IMR-90 (cell line): ENCODE measurements around the gene TMEM212. TPM values are rescaled to one million over a fixed set of nuclear protein-coding genes. Genes with fewer than 3 reads are reported as not detected.
A peak's percentile ranks its signal among the peaks of the same experiment; 100 is the strongest.

ENCODE experiments used
- ATAC-seq: fragments of 200-7000 bp; cut with Tn5 transposase; 2 replicates; pipeline ENCODE4 v1.9.1; 2020; ENCODE audit warnings: low read depth, mild to moderate bottlenecking, moderate library complexity
- BruUV-seq: library from RNA; stranded (reverse); fragments of 400-500 nt; replicated peaks from 2 replicates; lab custom pipeline; 2021; lab: Mats Ljungman, UMichigan
- CTCF ChIA-PET: fragments of 300-600 bp; formaldehyde crosslinking; extraction: SDS; loops from one replicate; lab custom pipeline; 2021; ENCODE audit warnings: antibody characterized with exemption; lab: Yijun Ruan, JAX
- POLR2A ChIA-PET: fragments of 300-600 bp; sonication (Branson Sonifier 250); formaldehyde crosslinking; loops from one replicate; lab custom pipeline; 2022; ENCODE audit warnings: antibody characterized with exemption; ENCODE audit not compliant: unreplicated experiment; lab: Charles Lee
- DNase-seq: peaks from one replicate; pipeline ENCODE4 v3.0.0; 2013
- H2AFZ ChIP-seq: replicated peaks from 2 replicates; pipeline ENCODE3; 2013; ENCODE audit warnings: low read length, mild to moderate bottlenecking; ENCODE audit not compliant: poor library complexity
- H2AK5ac ChIP-seq: 2 replicates; pipeline ENCODE4 v1.6.1; 2013; ENCODE audit warnings: low read depth, low read length, inconsistent platforms
- H2AK9ac ChIP-seq: replicated peaks from 2 replicates; pipeline ENCODE3; 2013; ENCODE audit warnings: mild to moderate bottlenecking, low read depth, low read length, moderate library complexity; ENCODE audit not compliant: poor library complexity
- H2BK120ac ChIP-seq: 2 replicates; pipeline ENCODE4 v1.6.1; 2013; ENCODE audit warnings: low read depth, low read length, inconsistent platforms
- H2BK15ac ChIP-seq: 3 replicates; pipeline ENCODE4 v1.6.1; 2013; ENCODE audit warnings: low read depth, low read length, inconsistent platforms
- H2BK20ac ChIP-seq: 2 replicates; pipeline ENCODE4 v1.6.1; 2013; ENCODE audit warnings: low read depth, mild to moderate bottlenecking, inconsistent platforms, low read length, moderate library complexity
- H2BK5ac ChIP-seq: 2 replicates; pipeline ENCODE4 v1.6.1; 2013; ENCODE audit warnings: mild to moderate bottlenecking, low read depth, low read length, inconsistent platforms; ENCODE audit not compliant: poor library complexity, severe bottlenecking
- H3K14ac ChIP-seq: replicated peaks from 2 replicates; pipeline ENCODE4 v1.6.1; 2013; ENCODE audit warnings: low read depth, low read length, inconsistent platforms
- H3K18ac ChIP-seq: 2 replicates; pipeline ENCODE4 v1.6.1; 2013; ENCODE audit warnings: low read depth, low read length, control low read depth
- H3K23ac ChIP-seq: 2 replicates; pipeline ENCODE4 v1.6.1; 2013; ENCODE audit warnings: low read depth, low read length, inconsistent platforms
- H3K27ac ChIP-seq: 2 replicates; pipeline ENCODE4 v1.5.1; 2013; ENCODE audit warnings: mild to moderate bottlenecking, control low read depth, low read length; ENCODE audit not compliant: insufficient read depth
- H3K27me3 ChIP-seq: 2 replicates; pipeline ENCODE4 v1.6.1; 2013; ENCODE audit warnings: low read length; ENCODE audit not compliant: control insufficient read depth, insufficient read depth
- H3K36me3 ChIP-seq: 2 replicates; pipeline ENCODE4 v1.6.1; 2013; ENCODE audit warnings: low read length, mixed read lengths; ENCODE audit not compliant: control insufficient read depth, insufficient read depth
- H3K4ac ChIP-seq: 2 replicates; pipeline ENCODE4 v1.6.1; 2013; ENCODE audit warnings: low read depth, low read length, inconsistent platforms
- H3K4me1 ChIP-seq: 2 replicates; pipeline ENCODE4 v1.6.1; 2013; ENCODE audit warnings: low read length, mixed read lengths; ENCODE audit not compliant: control insufficient read depth, insufficient read depth
- H3K4me2 ChIP-seq: 2 replicates; pipeline ENCODE4 v1.6.1; 2013; ENCODE audit warnings: low read depth, mild to moderate bottlenecking, control low read depth, low read length, moderate library complexity
- H3K4me3 ChIP-seq: 2 replicates; pipeline ENCODE4 v1.5.1; 2013; ENCODE audit warnings: low read depth, mild to moderate bottlenecking, control low read depth, low read length, moderate library complexity; ENCODE audit not compliant: insufficient read depth
- H3K56ac ChIP-seq: 2 replicates; pipeline ENCODE4 v1.6.1; 2013; ENCODE audit warnings: low read length, inconsistent platforms; ENCODE audit not compliant: insufficient read depth; ENCODE audit errors: extremely low read depth
- H3K79me1 ChIP-seq, 2 experiments: 2 replicates each; pipeline ENCODE4 v1.6.1; 2013; ENCODE audit warnings: low read length in 2 of 2, inconsistent platforms in 1 of 2, low read depth in 1 of 2
- H3K9ac ChIP-seq: 2 replicates; pipeline ENCODE4 v1.6.1; 2013; ENCODE audit warnings: low read depth, low read length, control low read depth
- H3K9me1 ChIP-seq: 2 replicates; pipeline ENCODE4 v1.6.1; 2013; ENCODE audit warnings: low read length, inconsistent platforms; ENCODE audit not compliant: insufficient read depth
- H3K9me3 ChIP-seq: 2 replicates; pipeline ENCODE4 v1.6.1; 2013; ENCODE audit warnings: low read length; ENCODE audit not compliant: control insufficient read depth, insufficient read depth
- H4K20me1 ChIP-seq: 2 replicates; pipeline ENCODE4 v1.6.1; 2013; ENCODE audit warnings: low read length, inconsistent platforms; ENCODE audit not compliant: insufficient read depth
- H4K5ac ChIP-seq: 2 replicates; pipeline ENCODE4 v1.6.1; 2013; ENCODE audit warnings: mild to moderate bottlenecking, low read depth, low read length, control low read depth
- H4K8ac ChIP-seq, 2 experiments: 2 replicates each; pipeline ENCODE4 v1.6.1; 2013; ENCODE audit warnings: low read depth in 2 of 2, low read length in 2 of 2, control low read depth in 1 of 2, inconsistent platforms in 1 of 2
- H4K91ac ChIP-seq: 2 replicates; pipeline ENCODE4 v1.6.1; 2013; ENCODE audit warnings: low read depth, low read length, inconsistent platforms; ENCODE audit not compliant: insufficient read depth
- BHLHE40 ChIP-seq: fragments of 150-350 bp; IDR thresholded peaks from 2 replicates; pipeline ENCODE4 v1.6.1; 2016; ENCODE audit warnings: mild to moderate bottlenecking, low read depth, low read length
- CEBPB ChIP-seq: IDR thresholded peaks from 2 replicates; pipeline ENCODE4 v1.6.1; 2012; ENCODE audit warnings: low read depth, low read length, improper control_type of control experiment
- CHD1 ChIP-seq: IDR thresholded peaks from 2 replicates; pipeline ENCODE4 v1.6.1; 2012; ENCODE audit warnings: low read depth, low read length, improper control_type of control experiment
- CTCF ChIP-seq: conservative IDR thresholded peaks from 2 replicates; pipeline ENCODE4 v1.5.1; 2012; ENCODE audit warnings: mild to moderate bottlenecking, low read depth, low read length, improper control_type of control experiment
- ELK1 ChIP-seq: fragments of 150-350 bp; IDR thresholded peaks from 2 replicates; pipeline ENCODE4 v1.6.1; 2016; ENCODE audit warnings: low read depth, mild to moderate bottlenecking, low read length, moderate library complexity, borderline replicate concordance
- FOS ChIP-seq: fragments of 150-350 bp; IDR thresholded peaks from 2 replicates; pipeline ENCODE4 v1.6.1; 2016; ENCODE audit warnings: low read depth, low read length
- MAFK ChIP-seq: IDR thresholded peaks from 2 replicates; pipeline ENCODE4 v1.6.1; 2012; ENCODE audit warnings: low read depth, low read length, improper control_type of control experiment
- MAZ ChIP-seq: IDR thresholded peaks from 2 replicates; pipeline ENCODE4 v1.6.1; 2012; ENCODE audit warnings: low read depth, mild to moderate bottlenecking, low read length, improper control_type of control experiment, moderate library complexity, borderline replicate concordance
- MXI1 ChIP-seq: IDR thresholded peaks from 2 replicates; pipeline ENCODE4 v1.6.1; 2012; ENCODE audit warnings: low read depth, mild to moderate bottlenecking, low read length, moderate library complexity, borderline replicate concordance
- NFE2L2 ChIP-seq: fragments of 150-350 bp; IDR thresholded peaks from 2 replicates; pipeline ENCODE4 v1.6.1; 2016; ENCODE audit warnings: low read depth, mild to moderate bottlenecking, low read length
- POLR2A ChIP-seq: IDR thresholded peaks from 2 replicates; pipeline ENCODE4 v1.6.1; 2012; ENCODE audit warnings: mild to moderate bottlenecking, low read depth, low read length
- RAD21 ChIP-seq: IDR thresholded peaks from 2 replicates; pipeline ENCODE4 v1.6.1; 2012; ENCODE audit warnings: low read length, improper control_type of control experiment
- RCOR1 ChIP-seq: IDR thresholded peaks from 2 replicates; pipeline ENCODE4 v1.6.1; 2012; ENCODE audit warnings: mild to moderate bottlenecking, low read length, improper control_type of control experiment; ENCODE audit not compliant: insufficient replicate concordance
- RFX5 ChIP-seq: IDR thresholded peaks from 2 replicates; pipeline ENCODE4 v1.8.0; 2012; ENCODE audit warnings: low read depth, mild to moderate bottlenecking, low read length, moderate library complexity
- SMC3 ChIP-seq: fragments of 150-350 bp; IDR thresholded peaks from 2 replicates; pipeline ENCODE4 v1.6.1; 2016; ENCODE audit warnings: low read depth, mild to moderate bottlenecking, antibody characterized with exemption, low read length, moderate library complexity
- USF2 ChIP-seq: fragments of 150-350 bp; IDR thresholded peaks from 2 replicates; pipeline ENCODE4 v1.6.1; 2017; ENCODE audit warnings: mild to moderate bottlenecking, antibody characterized with exemption, low read length, low read depth
- WGBS, 2 experiments: methylation state at CpG; one replicate each; pipeline versions ENCODE4 v1.1.5 to v1.1.7; 2013; ENCODE audit warnings: missing lambda C conversion rate in 2 of 2; ENCODE audit not compliant: insufficient read length in 1 of 2; ENCODE audit errors: extremely low coverage in 2 of 2; 5-methylcytosine and 5-hydroxymethylcytosine counted together
- dilution Hi-C: fragments of 300-500 bp; cut with HindIII; formaldehyde crosslinking; loops from one replicate; pipeline ENCODE4 v1.14.3; 2018; ENCODE audit warnings: low sequenced_read_pairs; ENCODE audit not compliant: unreplicated experiment
- in situ Hi-C: fragments of 300-500 bp; cut with MboI; formaldehyde crosslinking; loops from 3 replicates; pipeline ENCODE4 v1.14.3; 2019; ENCODE audit warnings: low sequenced_read_pairs, inconsistent platforms, mixed read lengths
- intact Hi-C: fragments of 100-400 bp; cut with micrococcal nuclease; formaldehyde crosslinking; loops from 2 replicates; pipeline ENCODE4 v1.10.0; 2022
- polyA plus RNA-seq, 3 experiments: library from polyadenylated mRNA; depleted of rRNA; stranded (reverse); fragments of >200 nt; gene quantifications; 2 replicates each; pipeline ENCODE4 v1.2.3, GENCODE V29; 2012; ENCODE audit warnings: low replicate concordance in 1 of 3
- total RNA-seq: library from RNA; depleted of rRNA; stranded (reverse); fragments of >200 nt; gene quantifications from 2 replicates; pipeline ENCODE4 v1.2.3, GENCODE V29; 2012

TMEM212 gene
- total and polyA plus RNA-seq, 2 of the 4 experiments (the other 2 are of a cell fraction): not detected

GRCh38 chr3:171807806-171808205, 35.3 kb upstream of the TMEM212 start:
- H3K27me3 ChIP-seq: no peaks in the 10 kb centered on the region
- in situ Hi-C loops: no loop called here
- H4K20me1 ChIP-seq: no peaks in the 10 kb centered on the region; the same call in 1 of the 2 replicates
- H3K27ac ChIP-seq: no peak overlapping the region
- H3K4me3 ChIP-seq: no peak overlapping the region
- H3K4me1 ChIP-seq: peaks cover 17% of the 10 kb centered on the region
- H4K91ac ChIP-seq: no peak overlapping the region
- ATAC-seq (no peak), DNase-seq (no peak)
- no peak for TF ChIP-seq MAFK
- TF ChIP-seq SMC3: no peak
- TF ChIP-seq RAD21: no peak
- no peak for TF ChIP-seq CHD1
- TF ChIP-seq MAZ: no peak
- no peak for TF ChIP-seq USF2
- no peak for TF ChIP-seq NFE2L2
- TF ChIP-seq FOS: no peak
- no peak for TF ChIP-seq RFX5
- no peak for TF ChIP-seq CTCF
- TF ChIP-seq BHLHE40: no peak
- no peak for TF ChIP-seq MXI1
- TF ChIP-seq POLR2A: no peak
- TF ChIP-seq ELK1: no peak
- TF ChIP-seq CEBPB: no peak
- TF ChIP-seq RCOR1: no peak
- H3K18ac ChIP-seq: no peak overlapping the region
- H2AK9ac ChIP-seq: no peak overlapping the region
- 0 out of 3 replicates have a peak overlapping the region, but pooled peaks have one; percentile 16 for H2BK15ac ChIP-seq
- dilution Hi-C loops: no loop called here
- no peak overlapping the region for H3K4ac ChIP-seq
- H3K9me1 ChIP-seq: peaks cover 6% of the 10 kb centered on the region
- intact Hi-C loops: no loop called here
- H4K8ac ChIP-seq: no peak overlapping the region
- no peak overlapping the region for H3K9ac ChIP-seq
- no peak overlapping the region for H3K4me2 ChIP-seq
- ChIA-PET CTCF (no interaction called here), POLR2A (no interaction called here)
- WGBS, 2 experiments: no CpG with 5 or more reads among the region's 6 CpGs
- H3K9me3 ChIP-seq: no peaks in the 10 kb centered on the region
- no peak overlapping the region for H2AK5ac ChIP-seq
- H2AFZ ChIP-seq: no peak overlapping the region
- H2BK120ac ChIP-seq: no peak overlapping the region
- H3K56ac ChIP-seq: no peak overlapping the region
- no peak overlapping the region for H3K23ac ChIP-seq
- H3K14ac ChIP-seq: no peak overlapping the region
- H2BK5ac ChIP-seq: no peak overlapping the region
- BruUV-seq: no TSS peak
- no peaks in the 10 kb centered on the region for H3K36me3 ChIP-seq
- no peak overlapping the region; the same call in 1 of the 2 replicates for H4K5ac ChIP-seq
- H2BK20ac ChIP-seq: no peak overlapping the region
- peaks cover 19 to 38% of the 10 kb centered on the region in 2 experiments; a peak in 3 of 4 replicates for H3K79me1 ChIP-seq
